GM21390 (cell line): ENCODE results near the gene C5orf24.

Experiments
- ATAC-seq: cut with Tn5 transposase; IDR thresholded peaks from one replicate; pipeline ENCODE4 v1.9.1; 2021; ENCODE audit not compliant: unreplicated experiment

Gene C5orf24

DNA sequence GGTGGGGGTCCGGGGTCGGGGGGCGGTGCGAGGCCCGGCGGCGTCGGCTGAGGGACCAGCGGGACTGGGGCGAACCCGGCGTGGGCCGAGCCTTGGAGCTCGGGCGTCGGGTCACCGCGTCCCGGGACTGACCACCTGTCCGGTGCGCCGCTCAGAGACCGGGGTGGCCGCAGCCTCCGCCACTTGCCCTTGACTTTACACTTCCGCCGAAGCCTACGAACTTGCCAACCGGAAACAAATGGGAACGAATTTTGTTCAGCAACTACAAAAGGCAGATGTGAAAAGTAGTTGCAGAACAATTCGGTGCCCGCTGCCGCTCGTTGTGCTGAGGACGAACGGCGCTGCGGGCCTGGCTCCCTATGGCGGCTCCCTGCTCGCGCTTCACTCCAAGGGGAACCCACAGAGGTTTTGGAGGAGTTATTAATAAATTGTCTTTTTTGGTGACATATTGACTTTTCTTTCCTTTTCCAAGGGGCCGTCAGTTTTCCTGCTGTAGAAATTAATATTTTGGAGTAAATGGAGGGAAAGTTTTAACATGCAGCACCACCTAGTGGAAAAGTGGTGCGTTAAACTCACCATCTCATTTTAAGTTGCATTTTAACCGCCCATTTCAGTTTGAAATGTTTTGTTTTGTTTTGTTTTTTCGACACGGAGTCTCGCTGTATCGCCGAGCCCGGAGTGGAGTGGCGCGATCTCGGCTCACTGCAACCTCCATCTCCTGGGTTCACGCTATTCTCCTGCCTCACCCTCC is 59.7 kb downstream of the C5orf24 start:
- peak; percentile 25 for ATAC-seq

DNA sequence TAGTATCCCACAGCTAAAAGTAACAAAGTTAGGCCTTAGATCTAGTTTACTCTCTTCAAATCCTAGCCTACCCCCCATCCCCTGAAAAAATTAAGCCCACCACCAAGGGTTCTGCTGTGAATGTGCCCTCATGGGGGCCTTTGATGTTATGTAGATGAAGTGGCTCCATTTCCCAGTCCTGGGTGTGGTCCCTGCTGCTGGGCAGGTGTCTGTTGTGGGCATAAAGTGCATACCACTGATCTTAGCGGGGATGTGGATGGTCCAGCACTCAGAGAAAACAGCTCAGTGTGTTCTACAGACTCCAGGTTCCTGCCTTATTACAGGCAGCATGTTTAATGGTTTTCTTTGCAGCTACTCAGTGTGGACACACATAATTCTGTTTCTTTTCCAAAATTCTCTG is 61.0 kb downstream of the C5orf24 start:
- no peak for ATAC-seq
